ENCODE results near the gene HEMGN. TPM values are rescaled to one million over a fixed set of nuclear protein-coding genes. Genes with fewer than 3 reads are reported as not detected.

HEMGN gene
- total and polyA plus RNA-seq, 2 donors (not counting 1 experiment from before 2014, with no cell fraction given): 0.06 TPM; not detected in 1

- Mint-ChIP-seq H3K4me1 (no peaks in the 10 kb centered on the region), H3K27me3 (peaks cover 16% of the 10 kb centered on the region), H3K9me3 (ENCODE audit: insufficient read depth) (no peaks in the 10 kb centered on the region), H3K4me3 (no peak overlapping the region), H3K27ac (no peak overlapping the region)
- no peak for DNase-seq
- H3K4me3 ChIP-seq (ENCODE audit: control extremely low read depth in 1 of 5, extremely low read depth in 1 of 5, insufficient read depth in 1 of 5, low read depth in 2 of 5, low read length in 4 of 5): no peak overlapping the region
- no peaks in the 10 kb centered on the region for H4K20me1 ChIP-seq (ENCODE audit: control insufficient read depth, insufficient read depth, low read length, poor library complexity, severe bottlenecking)
- no peaks in the 10 kb centered on the region for H3K9me3 ChIP-seq (ENCODE audit: control extremely low read depth in 1 of 3, control insufficient read depth in 2 of 3, insufficient read depth in 1 of 3, low read length in 2 of 3)
- H3K4me1 ChIP-seq (ENCODE audit: control insufficient read depth in 2 of 2, insufficient read depth in 2 of 2, low read length in 2 of 2): no peaks in the 10 kb centered on the region
- no peak overlapping the region for H2AFZ ChIP-seq (ENCODE audit: insufficient read depth, low read depth, low read length, poor library complexity, severe bottlenecking)
- H3K4me2 ChIP-seq (replicated peaks; ENCODE audit: low read depth, low read length, poor library complexity, severe bottlenecking): no peak overlapping the region
- no peak for ATAC-seq (ENCODE audit: low read depth)
- POLR2A ChIA-PET: no interaction called here
- no peaks in the 10 kb centered on the region for H3K27me3 ChIP-seq (replicated peaks in 1 of 4; ENCODE audit: control extremely low read depth in 1 of 4, control insufficient read depth in 3 of 4, insufficient read depth in 4 of 4, low read length in 3 of 4)
- intact Hi-C loops (cut with micrococcal nuclease): no loop called here
- WGBS (ENCODE audit: insufficient coverage): 96% methylated on average over 4 of the region's 4 CpGs
- CTCF ChIA-PET: no interaction called here
- no peak overlapping the region for H3K9ac ChIP-seq (ENCODE audit: low read length)
- no peak overlapping the region for H3K27ac ChIP-seq (ENCODE audit: low read length in 2 of 2)
- H3K79me2 ChIP-seq (ENCODE audit: control insufficient read depth, insufficient read depth, low read length): no peaks in the 10 kb centered on the region
- TF ChIP-seq, protein P1, sequence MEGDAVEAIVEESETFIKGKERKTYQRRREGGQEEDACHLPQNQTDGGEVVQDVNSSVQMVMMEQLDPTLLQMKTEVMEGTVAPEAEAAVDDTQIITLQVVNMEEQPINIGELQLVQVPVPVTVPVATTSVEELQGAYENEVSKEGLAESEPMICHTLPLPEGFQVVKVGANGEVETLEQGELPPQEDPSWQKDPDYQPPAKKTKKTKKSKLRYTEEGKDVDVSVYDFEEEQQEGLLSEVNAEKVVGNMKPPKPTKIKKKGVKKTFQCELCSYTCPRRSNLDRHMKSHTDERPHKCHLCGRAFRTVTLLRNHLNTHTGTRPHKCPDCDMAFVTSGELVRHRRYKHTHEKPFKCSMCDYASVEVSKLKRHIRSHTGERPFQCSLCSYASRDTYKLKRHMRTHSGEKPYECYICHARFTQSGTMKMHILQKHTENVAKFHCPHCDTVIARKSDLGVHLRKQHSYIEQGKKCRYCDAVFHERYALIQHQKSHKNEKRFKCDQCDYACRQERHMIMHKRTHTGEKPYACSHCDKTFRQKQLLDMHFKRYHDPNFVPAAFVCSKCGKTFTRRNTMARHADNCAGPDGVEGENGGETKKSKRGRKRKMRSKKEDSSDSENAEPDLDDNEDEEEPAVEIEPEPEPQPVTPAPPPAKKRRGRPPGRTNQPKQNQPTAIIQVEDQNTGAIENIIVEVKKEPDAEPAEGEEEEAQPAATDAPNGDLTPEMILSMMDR (IDR thresholded peaks at IDR 0.05): no peak
- TF ChIP-seq EZH2 (IDR thresholded peaks at IDR 0.05; ENCODE audit: borderline replicate concordance, insufficient read depth, low read depth, low read length, poor library complexity, severe bottlenecking): no peak
- H3K36me3 ChIP-seq (replicated peaks in 1 of 2; ENCODE audit: control extremely low read depth in 1 of 2, control insufficient read depth in 1 of 2, extremely low read depth in 1 of 2, insufficient read depth in 2 of 2, low read length in 1 of 2): no peaks in the 10 kb centered on the region
Observed at GRCh38 chr9:97880336-97880735, 57.6 kb downstream of the HEMGN start.

Small RNA genes lying within 50 kb of the gene (small RNA-seq; reads per million reads assigned to genes)
- gene RF00019 (ENCODE audit: insufficient read length, low read depth, low replicate concordance): not detected

Other genes with a start within 250 kb of the HEMGN start
- gene XPA, start 240.8 kb downstream of the HEMGN start, total RNA-seq: 21.3 and 27.4 TPM in 2 replicates
- 3.8 and 7.5 TPM in 2 replicates for gene XPA, start 240.8 kb downstream of the HEMGN start, polyA plus RNA-seq
- gene FOXE1, start 84.9 kb downstream of the HEMGN start, total RNA-seq: not detected in 2 replicates
- gene FOXE1, start 84.9 kb downstream of the HEMGN start, polyA plus RNA-seq: not detected in 2 replicates
- gene TRMO, start 15.7 kb downstream of the HEMGN start, total RNA-seq: 40.2 and 42.3 TPM in 2 replicates
- 16.9 and 39.5 TPM in 2 replicates for gene TRMO, start 15.7 kb downstream of the HEMGN start, polyA plus RNA-seq
- gene ANP32B, start 45.2 kb upstream of the HEMGN start, total RNA-seq: 138 and 150 TPM in 2 replicates
- 17.6 and 36.6 TPM in 2 replicates for gene ANP32B, start 45.2 kb upstream of the HEMGN start, polyA plus RNA-seq
- gene NANS, start 118.6 kb upstream of the HEMGN start, total RNA-seq: 14.9 and 15.3 TPM in 2 replicates
- gene NANS, start 118.6 kb upstream of the HEMGN start, polyA plus RNA-seq: 14.2 and 54.2 TPM in 2 replicates
- 22.4 and 22.5 TPM in 2 replicates for gene TRIM14, start 181.1 kb upstream of the HEMGN start, total RNA-seq
- gene TRIM14, start 181.1 kb upstream of the HEMGN start, polyA plus RNA-seq: 12.5 and 23.9 TPM in 2 replicates